Neutrophil (primary cell): ENCODE results near the gene PTP4A2.

Experiments used
- H3K27ac ChIP-seq: fragments of 200-600 bp; sonication (generic); 2 replicates; pipeline ENCODE4 v1.5.1; 2016; ENCODE audit warnings: mild to moderate bottlenecking, moderate library complexity
- H3K27me3 ChIP-seq: fragments of 200-600 bp; sonication (generic); 2 replicates; pipeline ENCODE4 v1.6.0; 2016; ENCODE audit warnings: mild to moderate bottlenecking
- H3K36me3 ChIP-seq: fragments of 200-600 bp; sonication (generic); 2 replicates; pipeline ENCODE4 v1.5.1; 2017
- H3K4me1 ChIP-seq, 2 experiments: fragments of 200-600 bp in 1 of 2; sonication (generic) in 1 of 2; 1 replicate in 1 of 2; 2 replicates in 1 of 2; pipeline versions ENCODE4 v1.5.1 to v1.6.1; 2013 to 2016; ENCODE audit warnings: low read depth in 1 of 2, low read length in 1 of 2, mild to moderate bottlenecking in 1 of 2, moderate library complexity in 1 of 2; ENCODE audit not compliant: control insufficient read depth in 1 of 2, insufficient read depth in 1 of 2
- H3K4me3 ChIP-seq, 2 experiments: fragments of 200-600 bp in 1 of 2; sonication (generic) in 1 of 2; 1 replicate in 1 of 2; 2 replicates in 1 of 2; pipeline ENCODE4 v1.5.1; 2013 to 2016; ENCODE audit warnings: low read depth in 1 of 2, low read length in 1 of 2, mild to moderate bottlenecking in 1 of 2, moderate library complexity in 1 of 2
- H3K9me3 ChIP-seq: fragments of 200-600 bp; sonication (generic); 2 replicates; pipeline ENCODE4 v1.5.1; 2016
- TF ChIP-seq, protein P1 (sequence below): fragments of 200-600 bp; sonication (generic); IDR thresholded peaks from 2 replicates; pipeline ENCODE4 v1.5.1; 2016; ENCODE audit warnings: antibody characterized with exemption

The PTP4A2 gene

DNA sequence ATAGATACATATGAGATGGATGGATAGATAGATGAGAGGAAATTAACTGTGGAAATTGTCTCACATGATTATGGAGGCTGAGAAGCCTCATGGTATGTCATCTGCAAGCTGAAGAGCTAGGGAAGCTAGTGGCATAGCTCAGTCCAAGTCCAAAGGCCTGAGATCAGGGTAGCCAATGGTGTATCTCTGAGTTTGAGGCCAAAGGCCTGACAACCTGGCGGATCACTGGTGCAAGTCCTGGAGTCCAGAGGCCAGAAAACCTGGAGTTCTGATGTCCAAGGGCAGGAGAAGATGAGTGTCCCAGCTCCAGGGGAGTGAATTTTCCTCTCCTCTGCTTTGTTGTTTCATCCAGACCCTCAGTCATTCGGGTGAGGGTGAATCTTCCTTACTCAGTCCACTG, 78.4 kb downstream of the PTP4A2 start:
- no peak overlapping the region for H3K27ac ChIP-seq
- TF ChIP-seq, protein P1, sequence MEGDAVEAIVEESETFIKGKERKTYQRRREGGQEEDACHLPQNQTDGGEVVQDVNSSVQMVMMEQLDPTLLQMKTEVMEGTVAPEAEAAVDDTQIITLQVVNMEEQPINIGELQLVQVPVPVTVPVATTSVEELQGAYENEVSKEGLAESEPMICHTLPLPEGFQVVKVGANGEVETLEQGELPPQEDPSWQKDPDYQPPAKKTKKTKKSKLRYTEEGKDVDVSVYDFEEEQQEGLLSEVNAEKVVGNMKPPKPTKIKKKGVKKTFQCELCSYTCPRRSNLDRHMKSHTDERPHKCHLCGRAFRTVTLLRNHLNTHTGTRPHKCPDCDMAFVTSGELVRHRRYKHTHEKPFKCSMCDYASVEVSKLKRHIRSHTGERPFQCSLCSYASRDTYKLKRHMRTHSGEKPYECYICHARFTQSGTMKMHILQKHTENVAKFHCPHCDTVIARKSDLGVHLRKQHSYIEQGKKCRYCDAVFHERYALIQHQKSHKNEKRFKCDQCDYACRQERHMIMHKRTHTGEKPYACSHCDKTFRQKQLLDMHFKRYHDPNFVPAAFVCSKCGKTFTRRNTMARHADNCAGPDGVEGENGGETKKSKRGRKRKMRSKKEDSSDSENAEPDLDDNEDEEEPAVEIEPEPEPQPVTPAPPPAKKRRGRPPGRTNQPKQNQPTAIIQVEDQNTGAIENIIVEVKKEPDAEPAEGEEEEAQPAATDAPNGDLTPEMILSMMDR = no peak
- H3K9me3 ChIP-seq = no peaks in the 10 kb centered on the region
- no peak overlapping the region for H3K4me3 ChIP-seq
- H3K27me3 ChIP-seq = no peaks in the 10 kb centered on the region
- H3K4me1 ChIP-seq = peaks cover 19 to 21% of the 10 kb centered on the region in 2 experiments
- H3K36me3 ChIP-seq = no peaks in the 10 kb centered on the region

DNA sequence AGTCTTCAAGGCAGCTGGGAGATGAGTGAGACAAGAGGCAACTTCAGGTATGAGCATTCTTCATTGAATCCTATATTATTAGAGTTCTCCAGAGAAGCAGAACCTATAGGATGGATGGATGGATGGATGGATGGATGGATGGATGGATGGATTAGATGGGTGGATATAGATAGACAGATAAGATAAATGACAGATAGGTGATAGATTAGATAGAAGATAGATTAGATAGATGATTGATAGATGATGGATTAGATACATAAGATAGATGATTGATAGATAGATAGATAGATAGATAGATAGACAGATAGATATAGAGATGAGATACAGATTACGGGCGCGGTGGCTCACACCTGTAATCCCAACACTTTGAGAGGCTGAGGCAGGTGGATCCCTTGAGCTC, 79.1 kb downstream of the PTP4A2 start:
- Histone ChIP-seq H3K4me1 (peaks cover 19 to 21% of the 10 kb centered on the region in 2 experiments), H3K27ac (no peak overlapping the region), H3K36me3 (no peaks in the 10 kb centered on the region), H3K27me3 (no peaks in the 10 kb centered on the region), H3K4me3 (no peak overlapping the region), H3K9me3 (no peaks in the 10 kb centered on the region)
- TF ChIP-seq, protein P1 = no peak

DNA sequence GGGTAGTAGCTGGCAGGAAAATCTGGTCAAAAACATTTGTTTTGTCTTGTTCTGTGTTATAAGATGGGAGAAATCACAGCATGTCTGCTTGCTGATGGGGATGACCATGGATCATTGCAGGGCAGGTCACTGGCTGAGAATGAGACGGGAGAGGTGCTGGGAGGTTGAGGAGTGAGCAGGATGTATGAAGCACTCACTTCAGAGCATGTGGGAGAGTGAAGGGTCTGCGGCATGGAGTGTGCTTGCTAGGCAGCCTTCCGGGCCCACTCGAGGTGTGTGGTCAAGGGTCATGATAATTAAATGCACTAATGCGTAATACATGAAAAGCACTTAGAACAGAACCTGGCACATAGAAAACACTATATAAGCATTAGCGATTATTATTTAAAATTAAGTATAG, 80.3 kb downstream of the PTP4A2 start:
- no peaks in the 10 kb centered on the region for H3K9me3 ChIP-seq
- no peak overlapping the region for H3K4me3 ChIP-seq
- TF ChIP-seq, protein P1 = no peak
- no peaks in the 10 kb centered on the region for H3K27me3 ChIP-seq
- H3K4me1 ChIP-seq = peaks cover 19 to 21% of the 10 kb centered on the region in 2 experiments
- H3K36me3 ChIP-seq = no peaks in the 10 kb centered on the region
- H3K27ac ChIP-seq = no peak overlapping the region
